ENCODE results near the gene GH2.
"Not testable (repeated sequence)": the region's sequence is repeated elsewhere in the genome, so short reads cannot be mapped to it uniquely, and the experiment has no call there.

The GH2 gene

GRCh38 chr17:63881935-63882601 is at the start of gene GH2:
Gene GH2 (minus strand): TSS chr17:63881944. CDS start chr17:63881801, 143 bp downstream.
- ATAC-seq (peak; percentile 88), DNase-seq (ENCODE audit: low spot score in 2 of 2) (peak; percentile 55 to 73)
- H3K27ac Mint-ChIP-seq: peak within 1 kb of the TSS; percentile 68
- no peaks in the 10 kb centered on the region for H3K36me3 Mint-ChIP-seq
- peaks cover 6% of the 10 kb centered on the region for H3K4me1 Mint-ChIP-seq
- no peaks in the 10 kb centered on the region for H3K9me3 Mint-ChIP-seq
- H3K4me3 Mint-ChIP-seq: no peak within 1 kb of the TSS

GRCh38 chr17:63930951-63931575 is 49.3 kb upstream of the GH2 start:
- ATAC-seq (peak; percentile 82), DNase-seq (ENCODE audit: low spot score in 2 of 2) (peak; percentile 42 to 77)
- Mint-ChIP-seq H3K27ac (peak overlapping the region; percentile 92), H3K4me1 (peaks cover 28% of the 10 kb centered on the region), H3K4me3 (peak overlapping the region; percentile 83), H3K9me3 (no peaks in the 10 kb centered on the region), H3K36me3 (no peaks in the 10 kb centered on the region)

- Mint-ChIP-seq H3K4me1 (peaks cover 28% of the 10 kb centered on the region), H3K9me3 (no peaks in the 10 kb centered on the region), H3K4me3 (peak overlapping the region; percentile 83), H3K36me3 (no peaks in the 10 kb centered on the region), H3K27ac (peak overlapping the region; percentile 92)
- DNase-seq (ENCODE audit: low spot score in 2 of 2): no peak
- ATAC-seq: no peak
These were observed 48.4 kb upstream of the GH2 start for GRCh38 chr17:63929860-63930766.

- H3K27ac Mint-ChIP-seq: peak overlapping the region; percentile 18
- H3K4me3 Mint-ChIP-seq: peak overlapping the region; percentile 13
- DNase-seq (ENCODE audit: low spot score in 2 of 2) (no peak), ATAC-seq (no peak)
- H3K36me3 Mint-ChIP-seq: no peaks in the 10 kb centered on the region
- H3K4me1 Mint-ChIP-seq: peaks cover 28% of the 10 kb centered on the region
- H3K9me3 Mint-ChIP-seq: no peaks in the 10 kb centered on the region
These were observed 47.4 kb upstream of the GH2 start for GRCh38 chr17:63928966-63929695.

- Mint-ChIP-seq H3K4me3 (no peak overlapping the region), H3K27ac (no peak overlapping the region), H3K4me1 (peaks cover 26% of the 10 kb centered on the region), H3K36me3 (no peaks in the 10 kb centered on the region), H3K9me3 (no peaks in the 10 kb centered on the region)
- ATAC-seq (no peak), DNase-seq (ENCODE audit: low spot score in 2 of 2) (no peak)
These were observed 46.5 kb upstream of the GH2 start for GRCh38 chr17:63928172-63928666.

- DNase-seq (ENCODE audit: low spot score in 2 of 2) (no peak), ATAC-seq (no peak)
- Mint-ChIP-seq H3K27ac (no peak overlapping the region), H3K4me3 (no peak overlapping the region), H3K9me3 (no peaks in the 10 kb centered on the region), H3K4me1 (peaks cover 21% of the 10 kb centered on the region), H3K36me3 (no peaks in the 10 kb centered on the region)
These were observed 45.9 kb upstream of the GH2 start for GRCh38 chr17:63927464-63928171.

GRCh38 chr17:63926164-63926563 is 44.4 kb upstream of the GH2 start:
- H3K27ac Mint-ChIP-seq: peak overlapping the region; percentile 56
- ATAC-seq (no peak), DNase-seq (ENCODE audit: low spot score in 2 of 2) (no peak)
- H3K4me3 Mint-ChIP-seq: no peak overlapping the region
- H3K36me3 Mint-ChIP-seq: no peaks in the 10 kb centered on the region
- H3K4me1 Mint-ChIP-seq: peaks cover 13% of the 10 kb centered on the region
- H3K9me3 Mint-ChIP-seq: no peaks in the 10 kb centered on the region

GRCh38 chr17:63925615-63926014 is 43.9 kb upstream of the GH2 start:
- no peaks in the 10 kb centered on the region for H3K36me3 Mint-ChIP-seq
- H3K4me1 Mint-ChIP-seq: peaks cover 7% of the 10 kb centered on the region
- peak overlapping the region; percentile 56 for H3K27ac Mint-ChIP-seq
- no peaks in the 10 kb centered on the region for H3K9me3 Mint-ChIP-seq
- peak; percentile 48 for ATAC-seq
- H3K4me3 Mint-ChIP-seq: no peak overlapping the region
- no peak for DNase-seq (ENCODE audit: low spot score in 2 of 2)

GRCh38 chr17:63922402-63922801 is 40.7 kb upstream of the GH2 start:
- not testable (repeated sequence) for DNase-seq (ENCODE audit: low spot score in 2 of 2)
- H3K27ac Mint-ChIP-seq: peak overlapping the region; percentile 63
- peaks cover 13% of the 10 kb centered on the region for H3K4me1 Mint-ChIP-seq

GRCh38 chr17:63920779-63921178 is 39.0 kb upstream of the GH2 start:
- peaks cover 13% of the 10 kb centered on the region for H3K4me1 Mint-ChIP-seq
- not testable (repeated sequence) for H3K27ac Mint-ChIP-seq; H3K36me3 Mint-ChIP-seq; H3K4me3 Mint-ChIP-seq; DNase-seq (ENCODE audit: low spot score in 2 of 2); H3K9me3 Mint-ChIP-seq; ATAC-seq

More at GRCh38 chr17:63922402-63922801, 40.7 kb upstream of the GH2 start:
- not testable (repeated sequence) for H3K36me3 Mint-ChIP-seq, ATAC-seq, H3K9me3 Mint-ChIP-seq, H3K4me3 Mint-ChIP-seq

GRCh38 chr17:63920050-63920449 is 38.3 kb upstream of the GH2 start:
- Mint-ChIP-seq H3K4me1 (peaks cover 13% of the 10 kb centered on the region), H3K27ac (peak overlapping the region; percentile 30)
- not testable (repeated sequence) for H3K36me3 Mint-ChIP-seq; DNase-seq (ENCODE audit: low spot score in 2 of 2); H3K9me3 Mint-ChIP-seq; ATAC-seq; H3K4me3 Mint-ChIP-seq

GRCh38 chr17:63919311-63919723 is 37.6 kb upstream of the GH2 start:
- Mint-ChIP-seq H3K9me3 (no peaks in the 10 kb centered on the region), H3K4me1 (peaks cover 13% of the 10 kb centered on the region), H3K36me3 (no peaks in the 10 kb centered on the region), H3K4me3 (no peak overlapping the region), H3K27ac (peak overlapping the region; percentile 20)
- peak; percentile 73 to 83 for DNase-seq (ENCODE audit: low spot score in 2 of 2)
- peak; percentile 93 for ATAC-seq

- ATAC-seq; DNase-seq (ENCODE audit: low spot score in 2 of 2); H3K36me3 Mint-ChIP-seq; H3K9me3 Mint-ChIP-seq; H3K4me3 Mint-ChIP-seq: not testable (repeated sequence)
- Mint-ChIP-seq H3K27ac (peak within 1 kb of the TSS; percentile 50), H3K4me1 (peaks cover 13% of the 10 kb centered on the region)
These were observed 37.1 kb upstream of the GH2 start, which contains the start of gene GH1 for GRCh38 chr17:63918789-63919305. Gene GH1 (minus strand): TSS chr17:63918839. CDS start chr17:63918776, 63 bp downstream.

- peak overlapping the region; percentile 50 for H3K27ac Mint-ChIP-seq
- no peak overlapping the region for H3K4me3 Mint-ChIP-seq
- ATAC-seq (no peak), DNase-seq (ENCODE audit: low spot score in 2 of 2) (no peak)
- H3K36me3 Mint-ChIP-seq: no peaks in the 10 kb centered on the region
- H3K9me3 Mint-ChIP-seq: no peaks in the 10 kb centered on the region
- H3K4me1 Mint-ChIP-seq: peaks cover 13% of the 10 kb centered on the region
These were observed 36.6 kb upstream of the GH2 start for GRCh38 chr17:63918305-63918704.

All from stimulated activated effector memory CD8-positive, alpha-beta T cell treated with anti-CD3 and anti-CD28 coated beads, Interleukin-12 subunit alpha, Interleukin-12 subunit beta, amount 100 ng/mL, for 72 hours (primary cell).